OCI-LY7 (cell line): ENCODE measurements around the gene BICDL2. TPM values are rescaled to one million over a fixed set of nuclear protein-coding genes. Genes with fewer than 3 reads are reported as not detected.

Source experiments
- BruUV-seq: library from RNA; stranded (reverse); fragments of 400-500 nt; replicated peaks from 2 replicates; lab custom pipeline; 2021; lab: Mats Ljungman, UMichigan
- CTCF ChIA-PET: fragments of 300-600 bp; sonication (Branson Sonifier 250); formaldehyde crosslinking; loops from one replicate; lab custom pipeline; 2022; ENCODE audit warnings: antibody characterized with exemption; ENCODE audit not compliant: unreplicated experiment; lab: Charles Lee
- POLR2A ChIA-PET: fragments of 300-600 bp; sonication (Branson Sonifier 250); formaldehyde crosslinking; loops from one replicate; lab custom pipeline; 2022; ENCODE audit warnings: antibody characterized with exemption; lab: Charles Lee
- DNase-seq: peaks from one replicate; pipeline ENCODE4 v3.0.0-alpha.2; 2015; ENCODE audit warnings: low spot score
- H2AFZ ChIP-seq: fragments of 200-600 bp; sonication (generic), shearing (Covaris generic); 2 replicates; pipeline ENCODE4 v1.6.1; 2014; ENCODE audit warnings: mild to moderate bottlenecking, antibody characterized with exemption, low read length, moderate library complexity
- H3K27ac ChIP-seq: fragments of 200-600 bp; sonication (generic); 2 replicates; pipeline ENCODE4 v1.5.1; 2014; ENCODE audit warnings: mixed run types, low read depth, mild to moderate bottlenecking, moderate library complexity, low read length, inconsistent platforms; ENCODE audit not compliant: poor library complexity, severe bottlenecking
- H3K36me3 ChIP-seq: fragments of 200-600 bp; sonication (generic); 2 replicates; pipeline ENCODE4 v1.6.1; 2014; ENCODE audit warnings: mild to moderate bottlenecking, antibody characterized with exemption, low read length, moderate library complexity, mixed read lengths; ENCODE audit not compliant: insufficient read depth
- H3K4me1 ChIP-seq: fragments of 200-600 bp; sonication (generic); 2 replicates; pipeline ENCODE4 v1.5.1; 2014; ENCODE audit warnings: mild to moderate bottlenecking, low read length; ENCODE audit not compliant: insufficient read depth, poor library complexity, severe bottlenecking
- H3K4me2 ChIP-seq: fragments of 200-600 bp; sonication (generic); 2 replicates; pipeline ENCODE4 v1.6.1; 2014; ENCODE audit warnings: mild to moderate bottlenecking, low read length
- H3K4me3 ChIP-seq: fragments of 200-600 bp; sonication (generic); 2 replicates; pipeline ENCODE4 v1.5.1; 2014; ENCODE audit warnings: mild to moderate bottlenecking, low read depth, low read length; ENCODE audit not compliant: poor library complexity, severe bottlenecking
- H3K79me2 ChIP-seq: fragments of 200-600 bp; sonication (generic); 2 replicates; pipeline ENCODE4 v1.6.1; 2016; ENCODE audit warnings: low read depth, mild to moderate bottlenecking, low read length, moderate library complexity, mixed read lengths; ENCODE audit not compliant: insufficient read depth
- H3K9me2 ChIP-seq: fragments of 200-600 bp; sonication (generic); 2 replicates; pipeline ENCODE4 v1.6.1; 2016; ENCODE audit warnings: mild to moderate bottlenecking, low read length, mixed read lengths; ENCODE audit not compliant: insufficient read depth
- H3K9me3 ChIP-seq: fragments of 200-600 bp; sonication (generic); 2 replicates; pipeline ENCODE4 v1.6.1; 2014; ENCODE audit warnings: mild to moderate bottlenecking, mixed run types, low read length, mixed read lengths
- H4K20me1 ChIP-seq: fragments of 200-600 bp; sonication (generic); 2 replicates; pipeline ENCODE4 v1.6.1; 2014; ENCODE audit warnings: mild to moderate bottlenecking, antibody characterized with exemption, low read length, moderate library complexity, mixed read lengths; ENCODE audit not compliant: insufficient read depth
- EZH2phosphoT487 ChIP-seq: fragments of 200-600 bp; sonication (generic); IDR thresholded peaks from 2 replicates; pipeline ENCODE4 v1.6.1; 2018; ENCODE audit warnings: low read depth, borderline replicate concordance, mild to moderate bottlenecking, mixed run types, antibody characterized with exemption, low read length, moderate library complexity, mixed read lengths
- intact Hi-C: fragments of 100-400 bp; cut with micrococcal nuclease; formaldehyde crosslinking; loops from one replicate; pipeline ENCODE4 v1.10.0; 2022; ENCODE audit not compliant: unreplicated experiment
- total RNA-seq, 2 experiments: library from RNA; depleted of rRNA in 1 of 2; stranded (reverse); fragments of >200 nt in 1 of 2; shearing (Covaris generic) in 1 of 2; gene quantifications; 2 replicates each; pipeline ENCODE4 v1.2.3, GENCODE V29; 2014 to 2022
- TF ChIP-seq, protein P1 (sequence below): fragments of 200-600 bp; sonication (generic); conservative IDR thresholded peaks from 2 replicates; pipeline ENCODE4 v1.5.1; 2014; ENCODE audit warnings: mild to moderate bottlenecking, antibody characterized with exemption, low read length, moderate library complexity, mixed read lengths

BICDL2 gene
- total RNA-seq, 2 experiments from 2014 or later: not detected

DNA sequence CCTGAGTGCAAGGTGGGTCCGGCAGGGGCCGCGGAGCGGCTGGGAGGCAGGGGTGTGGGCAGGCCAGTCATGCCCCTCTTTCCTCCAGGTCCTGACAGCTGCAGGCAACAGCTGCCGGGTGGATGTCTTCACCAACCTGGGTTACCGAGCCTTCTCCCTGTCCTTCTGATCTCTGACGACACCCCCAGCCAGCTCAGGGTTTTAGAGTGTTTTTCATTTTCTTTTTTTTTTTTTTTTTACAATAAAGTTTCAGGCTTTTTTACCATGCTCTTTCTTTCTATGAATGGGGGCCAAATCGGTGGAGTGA is 9.3 kb downstream of the BICDL2 start:
- TF ChIP-seq, protein P1, sequence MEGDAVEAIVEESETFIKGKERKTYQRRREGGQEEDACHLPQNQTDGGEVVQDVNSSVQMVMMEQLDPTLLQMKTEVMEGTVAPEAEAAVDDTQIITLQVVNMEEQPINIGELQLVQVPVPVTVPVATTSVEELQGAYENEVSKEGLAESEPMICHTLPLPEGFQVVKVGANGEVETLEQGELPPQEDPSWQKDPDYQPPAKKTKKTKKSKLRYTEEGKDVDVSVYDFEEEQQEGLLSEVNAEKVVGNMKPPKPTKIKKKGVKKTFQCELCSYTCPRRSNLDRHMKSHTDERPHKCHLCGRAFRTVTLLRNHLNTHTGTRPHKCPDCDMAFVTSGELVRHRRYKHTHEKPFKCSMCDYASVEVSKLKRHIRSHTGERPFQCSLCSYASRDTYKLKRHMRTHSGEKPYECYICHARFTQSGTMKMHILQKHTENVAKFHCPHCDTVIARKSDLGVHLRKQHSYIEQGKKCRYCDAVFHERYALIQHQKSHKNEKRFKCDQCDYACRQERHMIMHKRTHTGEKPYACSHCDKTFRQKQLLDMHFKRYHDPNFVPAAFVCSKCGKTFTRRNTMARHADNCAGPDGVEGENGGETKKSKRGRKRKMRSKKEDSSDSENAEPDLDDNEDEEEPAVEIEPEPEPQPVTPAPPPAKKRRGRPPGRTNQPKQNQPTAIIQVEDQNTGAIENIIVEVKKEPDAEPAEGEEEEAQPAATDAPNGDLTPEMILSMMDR: no peak
- no peak for TF ChIP-seq EZH2phosphoT487
- POLR2A ChIA-PET: interaction anchor here (0.6 to 1.1 kb wide), 2 partner anchors 8 to 108 kb away, joined by 3 read pairs; no protein-coding TSS in a partner anchor
- CTCF ChIA-PET: interaction anchor here (0.6 to 1.6 kb wide), 5 partner anchors 11 to 275 kb away, joined by 4 to 12 read pairs (median 5); partner anchors contain the start of gene SRRM2
- no peaks in the 10 kb centered on the region for H3K79me2 ChIP-seq
- H3K27ac ChIP-seq: no peak overlapping the region
- no TSS peak for BruUV-seq
- H3K9me3 ChIP-seq: no peaks in the 10 kb centered on the region
- peaks cover 16% of the 10 kb centered on the region for H3K36me3 ChIP-seq
- intact Hi-C loops: no loop called here
- no peaks in the 10 kb centered on the region for H3K9me2 ChIP-seq
- H3K4me3 ChIP-seq: no peak overlapping the region
- no peak overlapping the region for H2AFZ ChIP-seq
- no peaks in the 10 kb centered on the region; the same call in 1 of the 2 replicates for H4K20me1 ChIP-seq
- no peak overlapping the region for H3K4me2 ChIP-seq
- no peak for DNase-seq
- peaks cover 21% of the 10 kb centered on the region for H3K4me1 ChIP-seq

DNA sequence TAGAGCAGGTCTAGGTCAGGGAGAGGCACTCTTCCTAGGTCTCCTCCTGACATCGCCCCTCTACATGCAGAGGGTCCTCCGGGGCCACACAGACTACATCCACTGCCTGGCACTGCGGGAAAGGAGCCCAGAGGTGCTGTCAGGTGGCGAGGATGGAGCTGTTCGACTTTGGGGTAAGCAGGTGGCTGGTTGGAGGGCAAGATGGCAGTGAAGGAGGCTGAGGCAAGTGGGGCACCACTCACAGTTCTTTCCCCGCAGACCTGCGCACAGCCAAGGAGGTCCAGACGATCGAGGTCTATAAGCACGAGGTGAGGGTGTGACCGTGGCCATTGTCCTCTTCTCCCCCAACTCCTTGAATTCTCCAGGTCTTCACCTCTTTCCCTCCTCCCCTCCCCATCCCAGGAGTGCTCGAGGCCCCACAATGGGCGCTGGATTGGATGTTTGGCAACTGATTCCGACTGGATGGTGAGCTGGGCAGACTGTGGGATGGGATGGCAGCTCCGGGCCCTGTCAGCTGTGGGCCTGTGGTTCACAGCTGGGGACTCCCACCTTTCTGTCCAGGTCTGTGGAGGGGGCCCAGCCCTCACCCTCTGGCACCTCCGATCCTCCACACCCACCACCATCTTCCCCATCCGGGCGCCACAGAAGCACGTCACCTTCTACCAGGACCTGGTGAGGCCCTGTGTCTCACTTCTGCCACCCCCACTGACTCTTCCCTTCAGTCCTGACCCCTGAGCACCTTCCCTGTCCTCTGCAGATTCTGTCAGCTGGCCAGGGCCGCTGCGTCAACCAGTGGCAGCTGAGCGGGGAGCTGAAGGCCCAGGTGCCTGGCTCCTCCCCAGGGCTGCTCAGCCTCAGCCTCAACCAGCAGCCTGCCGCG is 9.9 kb downstream of the BICDL2 start:
- H4K20me1 ChIP-seq: no peaks in the 10 kb centered on the region; the same call in 1 of the 2 replicates
- BruUV-seq: no TSS peak
- TF ChIP-seq, protein P1: no peak
- no peak for TF ChIP-seq EZH2phosphoT487

DNA sequence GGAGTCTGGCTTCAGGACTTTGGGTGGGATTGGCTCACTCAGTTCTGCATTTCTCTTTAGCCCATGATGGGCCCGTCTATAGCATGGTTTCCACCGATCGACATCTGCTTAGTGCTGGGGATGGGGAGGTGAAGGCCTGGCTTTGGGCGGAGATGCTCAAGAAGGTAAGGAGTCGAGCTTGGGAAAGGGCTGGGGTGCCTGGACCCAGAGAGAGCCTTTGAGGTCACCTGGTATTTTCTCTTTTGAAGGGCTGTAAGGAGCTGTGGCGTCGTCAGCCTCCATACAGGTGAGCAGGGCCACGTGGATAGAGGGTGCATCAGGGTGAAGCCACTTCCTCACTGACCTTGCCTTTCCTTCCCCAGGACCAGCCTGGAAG is 10.8 kb downstream of the BICDL2 start:
- H4K20me1 ChIP-seq: no peaks in the 10 kb centered on the region; the same call in 1 of the 2 replicates
- DNase-seq: no peak
- TF ChIP-seq EZH2phosphoT487: no peak
- ChIA-PET POLR2A (no interaction called here), CTCF (no interaction called here)
- no peaks in the 10 kb centered on the region for H3K9me3 ChIP-seq
- H3K27ac ChIP-seq: no peak overlapping the region
- H3K4me2 ChIP-seq: no peak overlapping the region
- intact Hi-C loops: no loop called here
- peaks cover 35% of the 10 kb centered on the region for H3K4me1 ChIP-seq
- no peaks in the 10 kb centered on the region for H3K9me2 ChIP-seq
- no peak overlapping the region for H3K4me3 ChIP-seq
- BruUV-seq: TSS peak; percentile 7
- peaks cover 16% of the 10 kb centered on the region for H3K36me3 ChIP-seq
- H2AFZ ChIP-seq: no peak overlapping the region
- H3K79me2 ChIP-seq: no peaks in the 10 kb centered on the region

More for the DNA sequence above, 9.9 kb downstream of the BICDL2 start:
- Histone ChIP-seq H3K9me3 (no peaks in the 10 kb centered on the region), H3K27ac (no peak overlapping the region), H3K36me3 (peaks cover 16% of the 10 kb centered on the region), H3K79me2 (no peaks in the 10 kb centered on the region), H3K9me2 (no peaks in the 10 kb centered on the region), H2AFZ (no peak overlapping the region), H3K4me3 (no peak overlapping the region), H3K4me1 (peaks cover 27% of the 10 kb centered on the region), H3K4me2 (no peak overlapping the region)
- ChIA-PET CTCF (interaction anchor here (1.5 kb wide), 1 partner anchor 23 kb away, joined by 5 read pairs; no protein-coding TSS in a partner anchor), POLR2A (no interaction called here)
- no peak for DNase-seq
- intact Hi-C loops: no loop called here
